ENCODE measurements around the gene PAPOLA. TPM values are rescaled to one million over a fixed set of nuclear protein-coding genes. Genes with fewer than 3 reads are reported as not detected.

Gene PAPOLA
- total RNA-seq, 1 donor from 2014 or later = 235 TPM

- Histone ChIP-seq H3K4me1 (peaks cover 4% of the 10 kb centered on the region), H3K4me2 (no peak overlapping the region), H3K79me2 (ENCODE audit: low read depth) (no peaks in the 10 kb centered on the region), H3K9me3 (ENCODE audit: low read depth) (no peaks in the 10 kb centered on the region), H3K36me3 (no peaks in the 10 kb centered on the region), H3F3A (ENCODE audit: low read depth) (no peaks in the 10 kb centered on the region), H4K20me1 (ENCODE audit: low read depth) (no peaks in the 10 kb centered on the region), H3K9ac (no peak overlapping the region), H2AFZ (replicated peaks) (peak overlapping the region; percentile 7), H3K27me3 (no peaks in the 10 kb centered on the region), H3K4me3 (no peak overlapping the region), H3K27ac (no peak overlapping the region)
- Mint-ChIP-seq H3K36me3 (no peaks in the 10 kb centered on the region), H3K4me1 (peaks cover 23% of the 10 kb centered on the region), H3K27me3 (ENCODE audit: insufficient read depth, low read depth) (peaks cover 26% of the 10 kb centered on the region), H3K9me3 (no peaks in the 10 kb centered on the region), H3K4me3 (no peak overlapping the region), H3K27ac (peak overlapping the region; percentile 65)
- TF ChIP-seq EZH2 (IDR thresholded peaks at IDR 0.05) (no peak), EZH2phosphoT487 (IDR thresholded peaks at IDR 0.05) (no peak)
- TF ChIP-seq, protein P1, sequence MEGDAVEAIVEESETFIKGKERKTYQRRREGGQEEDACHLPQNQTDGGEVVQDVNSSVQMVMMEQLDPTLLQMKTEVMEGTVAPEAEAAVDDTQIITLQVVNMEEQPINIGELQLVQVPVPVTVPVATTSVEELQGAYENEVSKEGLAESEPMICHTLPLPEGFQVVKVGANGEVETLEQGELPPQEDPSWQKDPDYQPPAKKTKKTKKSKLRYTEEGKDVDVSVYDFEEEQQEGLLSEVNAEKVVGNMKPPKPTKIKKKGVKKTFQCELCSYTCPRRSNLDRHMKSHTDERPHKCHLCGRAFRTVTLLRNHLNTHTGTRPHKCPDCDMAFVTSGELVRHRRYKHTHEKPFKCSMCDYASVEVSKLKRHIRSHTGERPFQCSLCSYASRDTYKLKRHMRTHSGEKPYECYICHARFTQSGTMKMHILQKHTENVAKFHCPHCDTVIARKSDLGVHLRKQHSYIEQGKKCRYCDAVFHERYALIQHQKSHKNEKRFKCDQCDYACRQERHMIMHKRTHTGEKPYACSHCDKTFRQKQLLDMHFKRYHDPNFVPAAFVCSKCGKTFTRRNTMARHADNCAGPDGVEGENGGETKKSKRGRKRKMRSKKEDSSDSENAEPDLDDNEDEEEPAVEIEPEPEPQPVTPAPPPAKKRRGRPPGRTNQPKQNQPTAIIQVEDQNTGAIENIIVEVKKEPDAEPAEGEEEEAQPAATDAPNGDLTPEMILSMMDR (IDR thresholded peaks at IDR 0.05) = no peak
- DNase-seq (ENCODE audit: low spot score) = peak; percentile 44
These were observed 114.1 kb downstream of the PAPOLA start for GRCh38 chr14:96616161-96616721.

Other genes starting within 250 kb of the PAPOLA start
- not detected in 2 replicates for gene BDKRB1, start 246.2 kb upstream of the PAPOLA start, total RNA-seq (ENCODE audit: low replicate concordance)
- gene ATG2B, start 139.0 kb upstream of the PAPOLA start, total RNA-seq (ENCODE audit: low replicate concordance) = 11.9 and 12.3 TPM in 2 replicates
- gene GSKIP, start 138.9 kb upstream of the PAPOLA start, total RNA-seq (ENCODE audit: low replicate concordance) = 48.4 and 73.2 TPM in 2 replicates
- gene AK7, start 110.3 kb upstream of the PAPOLA start, total RNA-seq (ENCODE audit: low replicate concordance) = 8.0 and 9.0 TPM in 2 replicates

All from neural progenitor cell (in vitro differentiated cells).